ENCODE data around the gene TPRKB.
"Not testable (repeated sequence)": the region's sequence is repeated elsewhere in the genome, so short reads cannot be mapped to it uniquely, and the experiment has no call there.

TPRKB gene

DNA sequence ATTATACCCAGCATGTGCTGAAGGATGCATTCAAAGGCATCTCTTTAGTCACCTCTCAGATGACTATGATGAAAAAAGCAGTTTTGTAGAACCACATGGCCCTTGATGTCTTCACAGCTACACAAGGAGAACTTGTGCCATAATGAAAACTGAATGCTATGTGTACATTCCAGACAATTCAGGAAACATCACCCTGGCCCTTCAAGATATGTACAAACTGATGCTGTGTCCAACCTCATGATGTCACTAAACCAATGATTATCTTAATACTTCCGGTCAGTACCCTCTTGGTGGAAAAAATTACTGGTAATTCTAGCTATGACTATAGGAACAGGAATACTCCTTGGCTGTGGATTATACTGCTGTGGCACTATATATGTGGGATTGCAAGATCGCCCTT lies 22.8 kb upstream of the TPRKB start:
- TF ChIP-seq, protein P1, sequence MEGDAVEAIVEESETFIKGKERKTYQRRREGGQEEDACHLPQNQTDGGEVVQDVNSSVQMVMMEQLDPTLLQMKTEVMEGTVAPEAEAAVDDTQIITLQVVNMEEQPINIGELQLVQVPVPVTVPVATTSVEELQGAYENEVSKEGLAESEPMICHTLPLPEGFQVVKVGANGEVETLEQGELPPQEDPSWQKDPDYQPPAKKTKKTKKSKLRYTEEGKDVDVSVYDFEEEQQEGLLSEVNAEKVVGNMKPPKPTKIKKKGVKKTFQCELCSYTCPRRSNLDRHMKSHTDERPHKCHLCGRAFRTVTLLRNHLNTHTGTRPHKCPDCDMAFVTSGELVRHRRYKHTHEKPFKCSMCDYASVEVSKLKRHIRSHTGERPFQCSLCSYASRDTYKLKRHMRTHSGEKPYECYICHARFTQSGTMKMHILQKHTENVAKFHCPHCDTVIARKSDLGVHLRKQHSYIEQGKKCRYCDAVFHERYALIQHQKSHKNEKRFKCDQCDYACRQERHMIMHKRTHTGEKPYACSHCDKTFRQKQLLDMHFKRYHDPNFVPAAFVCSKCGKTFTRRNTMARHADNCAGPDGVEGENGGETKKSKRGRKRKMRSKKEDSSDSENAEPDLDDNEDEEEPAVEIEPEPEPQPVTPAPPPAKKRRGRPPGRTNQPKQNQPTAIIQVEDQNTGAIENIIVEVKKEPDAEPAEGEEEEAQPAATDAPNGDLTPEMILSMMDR (IDR thresholded peaks at IDR 0.05; ENCODE audit: low read depth, low read length, missing control alignments), result no peak
- no peak overlapping the region for H3K4me3 ChIP-seq (replicated peaks; ENCODE audit: low read depth, low read length)
- DNase-seq (ENCODE audit: extremely low read depth, low read depth), result no peak

GRCh38 chr2:73759285-73759764 lies 22.2 kb upstream of the TPRKB start:
- TF ChIP-seq, protein P1 (IDR thresholded peaks at IDR 0.05; ENCODE audit: low read depth, low read length, missing control alignments), result no peak
- H3K4me3 ChIP-seq (replicated peaks; ENCODE audit: low read depth, low read length), result no peak overlapping the region
- no peak for DNase-seq (ENCODE audit: extremely low read depth, low read depth)

GRCh38 chr2:73754332-73754731 lies 17.2 kb upstream of the TPRKB start:
- not testable (repeated sequence) for H3K4me3 ChIP-seq (replicated peaks; ENCODE audit: low read depth, low read length); DNase-seq (ENCODE audit: extremely low read depth, low read depth)

- no peak overlapping the region for H3K4me3 ChIP-seq (replicated peaks; ENCODE audit: low read depth, low read length)
- no peak for DNase-seq (ENCODE audit: extremely low read depth, low read depth)
- TF ChIP-seq, protein P1 (IDR thresholded peaks at IDR 0.05; ENCODE audit: low read depth, low read length, missing control alignments), result no peak
Observed at GRCh38 chr2:73749314-73749713, 12.2 kb upstream of the TPRKB start.

- TF ChIP-seq, protein P1 (IDR thresholded peaks at IDR 0.05; ENCODE audit: low read depth, low read length, missing control alignments), result no peak
- H3K4me3 ChIP-seq (replicated peaks; ENCODE audit: low read depth, low read length), result no peak overlapping the region
- no peak for DNase-seq (ENCODE audit: extremely low read depth, low read depth)
Observed at GRCh38 chr2:73746877-73747208, 9.7 kb upstream of the TPRKB start.

DNA sequence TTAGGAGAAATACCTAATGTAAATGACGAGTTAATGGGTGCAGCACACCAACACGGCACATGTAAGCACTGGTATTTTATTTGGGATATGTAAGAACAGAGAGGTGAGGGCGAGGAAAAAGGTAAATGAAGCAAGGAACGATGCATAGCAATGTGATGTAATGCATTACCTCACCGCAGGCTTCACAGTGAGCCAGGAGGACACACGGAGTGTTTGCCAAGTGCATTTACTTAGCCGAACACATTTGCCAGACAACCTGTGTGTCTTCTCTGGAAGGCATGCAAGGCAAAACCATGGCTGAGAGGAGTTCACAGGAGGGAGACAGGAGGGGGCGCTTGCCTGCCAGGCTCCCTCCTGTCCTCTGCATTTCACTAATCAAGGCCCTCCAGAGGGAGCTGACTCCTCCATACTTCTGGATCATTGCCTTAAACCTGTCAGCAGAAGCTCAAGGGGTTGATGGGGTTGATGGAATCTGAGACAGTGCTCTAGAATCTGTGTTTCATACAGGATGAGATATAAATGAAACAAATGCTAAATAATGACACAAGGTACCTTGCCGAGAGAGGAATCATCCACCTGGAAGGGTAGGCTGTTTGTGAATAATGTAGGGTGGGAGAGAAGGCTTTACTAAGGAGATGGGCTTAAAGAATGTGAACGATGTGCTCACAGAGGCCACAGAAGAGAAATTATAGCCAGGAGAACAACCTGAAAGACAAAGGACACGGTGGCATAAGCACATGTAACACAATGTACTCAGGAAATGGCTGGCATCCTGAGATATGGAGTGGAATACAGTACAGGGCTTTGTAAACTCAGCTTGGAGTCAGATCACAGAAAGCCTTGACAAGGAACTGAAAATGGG lies 9.1 kb upstream of the TPRKB start:
- no peak overlapping the region for H3K4me3 ChIP-seq (replicated peaks; ENCODE audit: low read depth, low read length)
- DNase-seq (ENCODE audit: extremely low read depth, low read depth), result no peak
- TF ChIP-seq, protein P1 (IDR thresholded peaks at IDR 0.05; ENCODE audit: low read depth, low read length, missing control alignments), result no peak

DNA sequence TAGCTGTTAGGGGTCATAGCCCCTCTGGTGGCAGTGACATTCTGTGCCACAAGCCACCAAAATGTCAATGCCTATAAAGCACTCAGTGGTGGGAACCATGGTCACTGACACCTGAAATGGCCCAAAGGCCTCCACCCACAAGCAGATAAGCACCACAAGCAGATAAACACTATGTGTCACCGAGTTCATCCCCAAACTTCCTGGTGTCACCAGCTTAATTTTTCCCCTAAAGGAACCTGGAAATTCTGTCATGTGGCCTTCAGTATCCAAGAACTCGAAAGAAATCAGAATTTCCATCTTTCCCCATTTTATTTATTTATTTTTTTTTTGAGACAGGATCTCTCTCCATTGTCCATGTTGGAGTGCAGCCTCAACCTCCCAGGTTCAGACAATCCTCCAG lies 3.6 kb upstream of the TPRKB start:
- no peak overlapping the region for H3K4me3 ChIP-seq (replicated peaks; ENCODE audit: low read depth, low read length)
- no peak for DNase-seq (ENCODE audit: extremely low read depth, low read depth)
- TF ChIP-seq, protein P1 (IDR thresholded peaks at IDR 0.05; ENCODE audit: low read depth, low read length, missing control alignments), result no peak

Measured in HFF-Myc (cell line).